HG02763 (cell line): ENCODE results near the gene SCN2B.
"Not testable (repeated sequence)": the region's sequence is repeated elsewhere in the genome, so short reads cannot be mapped to it uniquely, and the experiment has no call there.

Experiments used
- ATAC-seq: cut with Tn5 transposase; IDR thresholded peaks from one replicate; pipeline ENCODE4 v1.9.1; 2021; ENCODE audit warnings: mild to moderate bottlenecking, moderate library complexity; ENCODE audit not compliant: unreplicated experiment

The SCN2B gene

DNA sequence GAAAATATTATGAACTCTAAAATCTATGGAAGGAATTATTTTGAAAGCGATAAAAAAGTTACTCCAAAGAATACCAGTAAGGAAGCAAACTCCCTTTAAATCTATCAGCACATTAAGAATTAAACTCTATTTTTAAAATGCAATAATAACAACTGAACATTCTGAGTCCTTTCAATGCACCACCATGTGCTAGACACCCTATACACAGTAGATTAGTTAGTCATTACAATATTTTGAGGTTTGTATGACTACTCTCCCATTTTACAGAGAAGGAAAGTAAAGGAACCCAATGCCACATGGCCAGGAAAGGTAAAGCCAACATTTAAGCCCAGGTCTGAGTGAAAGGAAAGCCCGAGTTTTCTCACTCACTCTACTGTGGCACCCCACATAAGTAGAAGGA, 30.6 kb upstream of the SCN2B start:
- no peak for ATAC-seq

DNA sequence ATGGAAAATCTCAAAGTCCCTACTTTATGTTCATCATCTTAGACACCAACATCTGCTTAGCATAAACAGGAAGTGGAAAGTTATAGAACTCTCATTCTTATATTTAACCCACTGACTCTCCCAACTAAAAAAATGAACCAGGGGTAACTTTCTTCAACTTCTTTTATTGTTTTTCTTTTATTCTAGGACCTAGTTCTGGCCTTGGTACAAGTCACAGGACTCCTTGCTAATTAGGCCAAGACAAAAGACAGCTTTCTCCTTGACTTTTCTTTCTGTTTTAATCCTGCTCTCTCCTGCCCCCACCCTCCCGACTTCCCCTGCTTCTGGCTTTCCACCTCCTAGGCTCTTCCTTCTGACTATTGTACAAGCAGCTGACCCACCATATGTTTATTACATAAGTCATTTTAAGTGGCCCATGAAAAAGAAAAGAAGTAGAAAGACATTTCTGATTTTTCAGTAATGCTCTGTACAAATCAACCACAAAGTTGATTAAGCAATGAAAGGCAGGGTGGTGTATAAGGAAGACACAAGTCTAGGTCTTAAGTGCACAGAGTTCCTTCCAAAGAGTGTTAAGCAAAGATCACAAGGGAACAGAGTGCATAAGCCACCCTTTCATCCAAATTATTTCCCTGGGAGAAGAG, 30.1 kb upstream of the SCN2B start:
- ATAC-seq: no peak

GRCh38 chr11:118205606-118206378, 29.4 kb upstream of the SCN2B start:
- ATAC-seq: no peak

GRCh38 chr11:118202599-118203422, 26.4 kb upstream of the SCN2B start:
- ATAC-seq: no peak

GRCh38 chr11:118201966-118202365, 25.5 kb upstream of the SCN2B start:
- ATAC-seq: no peak

GRCh38 chr11:118200901-118201680, 24.7 kb upstream of the SCN2B start:
- no peak for ATAC-seq

DNA sequence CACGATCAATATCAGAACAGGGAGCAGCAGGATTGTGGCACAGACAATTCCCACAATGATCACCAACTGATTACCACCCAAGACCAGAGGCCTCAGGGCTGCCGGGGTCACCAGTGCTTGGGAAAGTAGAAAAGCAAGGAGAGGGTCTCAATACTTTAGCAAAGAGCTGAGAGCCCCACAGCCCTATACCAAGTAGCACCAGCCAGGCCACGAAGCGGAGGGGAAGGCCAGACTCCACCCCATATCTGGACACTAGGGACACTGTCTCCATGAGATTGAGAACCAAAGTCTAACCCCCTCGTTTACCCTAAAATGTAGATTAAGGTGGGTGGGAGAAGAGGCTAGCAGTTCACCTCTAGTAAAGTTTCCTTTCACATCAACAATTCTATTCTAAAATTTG, 24.1 kb upstream of the SCN2B start:
- ATAC-seq: no peak

GRCh38 chr11:118199135-118199534, 22.7 kb upstream of the SCN2B start:
- ATAC-seq: no peak

DNA sequence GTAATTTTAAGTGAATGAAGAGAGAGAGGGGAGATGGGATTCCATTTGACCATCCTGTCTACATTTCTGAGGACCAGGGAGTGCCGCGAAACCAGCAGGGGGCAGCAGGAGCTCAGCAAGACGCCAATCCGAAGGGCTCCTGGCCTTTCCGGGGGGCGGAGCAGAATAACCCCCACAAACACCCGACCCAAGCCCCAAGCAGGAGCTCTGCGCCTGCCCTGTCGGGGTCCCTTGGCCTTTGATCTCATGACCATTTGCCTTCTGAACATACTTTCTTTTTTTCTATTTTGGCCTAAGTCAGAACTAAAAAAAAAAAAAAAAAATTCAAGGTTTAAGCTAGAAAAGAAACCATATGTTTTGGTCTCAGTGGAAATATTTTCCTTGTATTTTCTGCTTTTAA, 21.9 kb upstream of the SCN2B start:
- no peak for ATAC-seq

GRCh38 chr11:118194835-118195627, 18.6 kb upstream of the SCN2B start:
- ATAC-seq: no peak

GRCh38 chr11:118193910-118194566, 17.6 kb upstream of the SCN2B start:
- ATAC-seq: no peak

DNA sequence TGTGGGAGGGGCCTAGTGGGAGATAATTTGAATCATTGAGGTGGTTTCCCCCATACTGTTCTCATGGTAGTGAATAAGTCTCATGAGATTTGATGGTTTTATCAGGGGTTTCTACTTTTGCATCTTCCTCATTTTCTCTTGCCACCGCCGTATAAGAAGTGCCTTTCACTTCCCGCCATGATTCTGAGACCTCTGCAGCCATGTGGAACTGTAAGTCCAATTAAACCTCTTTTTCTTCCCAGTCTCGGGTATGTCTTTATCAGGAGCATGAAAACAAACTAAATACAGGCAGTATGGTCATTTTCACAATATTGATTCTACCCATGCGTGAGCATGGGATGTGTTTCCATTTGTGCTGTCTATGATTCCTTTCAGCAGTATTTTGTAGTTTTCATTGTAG, 16.4 kb upstream of the SCN2B start:
- ATAC-seq: not testable (repeated sequence)

DNA sequence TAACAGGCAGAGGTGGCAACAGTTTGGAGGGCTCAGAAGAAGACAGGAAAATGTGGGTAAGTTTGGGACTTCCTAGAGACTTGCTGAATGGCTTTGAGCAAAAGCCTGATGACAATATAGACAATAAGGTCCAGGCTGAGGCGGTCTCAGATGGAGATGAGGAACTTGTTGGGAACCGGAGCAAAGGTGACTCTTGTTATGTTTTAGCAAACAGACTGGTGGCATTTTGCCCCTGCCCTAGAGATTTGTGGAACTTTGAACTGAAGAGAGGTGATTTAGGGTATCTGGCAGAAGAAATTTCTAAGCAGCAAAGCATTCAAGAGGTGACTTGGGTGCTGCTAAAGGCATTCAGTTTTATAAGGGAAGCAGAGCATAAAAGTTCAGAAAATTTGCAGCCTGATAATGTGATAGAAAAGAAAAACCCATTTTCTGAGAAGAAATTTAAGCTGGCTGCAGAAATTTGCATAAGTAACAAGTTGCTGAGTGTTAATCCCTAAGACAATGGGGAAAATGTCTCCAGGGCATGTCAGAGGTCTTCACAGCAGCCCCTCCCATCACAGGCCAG, 14.6 kb upstream of the SCN2B start:
- not testable (repeated sequence) for ATAC-seq

DNA sequence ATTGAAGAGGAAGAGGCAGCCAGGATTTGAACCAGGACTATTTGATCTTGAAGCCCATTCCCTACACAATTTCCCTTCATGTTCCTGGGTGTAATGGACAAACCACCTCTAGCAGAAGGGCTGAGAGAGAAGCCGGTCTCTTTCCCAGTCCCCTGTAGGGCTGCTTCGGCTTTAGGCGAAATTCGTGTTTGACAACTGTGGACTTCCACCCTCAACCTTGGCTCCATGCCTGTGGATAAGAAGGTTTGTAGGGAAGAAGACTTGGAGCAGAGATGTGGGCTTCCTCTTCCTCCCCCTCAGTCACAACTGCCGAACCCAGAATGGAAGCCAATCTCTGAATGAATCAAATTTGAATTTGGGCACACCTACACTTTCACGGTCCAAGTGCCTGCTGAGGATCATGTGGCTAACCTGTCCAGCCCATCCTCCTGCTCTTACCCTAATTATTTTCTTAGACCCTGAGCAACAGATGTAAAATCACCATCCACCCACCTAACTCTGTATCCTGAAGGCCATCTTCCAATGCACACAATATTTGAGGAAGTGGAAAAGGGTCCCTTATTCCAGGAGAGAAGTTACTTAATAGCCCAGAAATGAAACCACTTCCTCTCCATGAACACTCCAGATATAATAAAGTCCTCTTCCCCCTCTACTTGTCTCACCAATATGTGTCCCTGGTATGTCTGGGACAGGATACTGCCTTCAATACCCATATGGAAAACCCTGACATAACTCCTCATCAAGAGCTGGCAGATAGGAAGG, 10.1 kb upstream of the SCN2B start:
- no peak for ATAC-seq

GRCh38 chr11:118184784-118185579, 8.5 kb upstream of the SCN2B start:
- no peak for ATAC-seq

- ATAC-seq: not testable (repeated sequence)
Observed at GRCh38 chr11:118183691-118184090, 7.3 kb upstream of the SCN2B start.

GRCh38 chr11:118180300-118180703, 3.9 kb upstream of the SCN2B start:
- no peak for ATAC-seq

- no peak for ATAC-seq
Observed at GRCh38 chr11:118176778-118177134, 317 bp upstream of the SCN2B start.
